Liver (tissue), 9 donors: ENCODE data around the gene NOS3. TPM values are rescaled to one million over a fixed set of nuclear protein-coding genes. Genes with fewer than 3 reads are reported as not detected.

Experiments
- DNase-seq: peaks from one replicate; pipeline ENCODE4 v3.0.0-alpha.2; 2017; ENCODE audit warnings: low spot score
- H3K27ac ChIP-seq, 2 donors: one replicate each; pipeline ENCODE4 v1.7.0; 2013; ENCODE audit warnings: inconsistent platforms in 2 of 2, low read length in 2 of 2, control low read depth in 1 of 2, low read depth in 1 of 2, mild to moderate bottlenecking in 1 of 2
- H3K27me3 ChIP-seq, 4 donors: one replicate each; pipeline versions ENCODE4 v1.6.1 to v1.7.0; 2013; ENCODE audit warnings: low read length in 3 of 4, inconsistent platforms in 1 of 4, mild to moderate bottlenecking in 1 of 4, moderate library complexity in 1 of 4; ENCODE audit not compliant: control insufficient read depth in 4 of 4, insufficient read depth in 4 of 4
- H3K36me3 ChIP-seq, 4 donors: one replicate each; pipeline versions ENCODE4 v1.6.1 to v1.7.0; 2013; ENCODE audit warnings: low read length in 3 of 4, mild to moderate bottlenecking in 3 of 4, low read depth in 1 of 4, moderate library complexity in 1 of 4; ENCODE audit not compliant: control insufficient read depth in 4 of 4, insufficient read depth in 3 of 4
- H3K4me1 ChIP-seq, 4 donors: one replicate each; pipeline versions ENCODE4 v1.6.1 to v1.7.0; 2013; ENCODE audit warnings: low read length in 3 of 4, mild to moderate bottlenecking in 3 of 4, moderate library complexity in 1 of 4; ENCODE audit not compliant: control insufficient read depth in 4 of 4, insufficient read depth in 4 of 4
- H3K4me3 ChIP-seq, 3 donors: one replicate each; pipeline versions ENCODE4 v1.6.1 to v1.7.0; 2013; ENCODE audit warnings: low read length in 3 of 3, control low read depth in 1 of 3, low read depth in 1 of 3, mild to moderate bottlenecking in 1 of 3
- H3K9ac ChIP-seq, 2 donors: one replicate each; pipeline ENCODE4 v1.7.0; 2013; ENCODE audit warnings: low read length in 2 of 2, mild to moderate bottlenecking in 2 of 2, moderate library complexity in 2 of 2, control low read depth in 1 of 2, low read depth in 1 of 2
- H3K9me3 ChIP-seq, 4 donors: one replicate each; pipeline versions ENCODE4 v1.6.1 to v1.7.0; 2013; ENCODE audit warnings: low read length in 3 of 4; ENCODE audit not compliant: control insufficient read depth in 4 of 4
- CTCF ChIP-seq: fragments of 150-350 bp; IDR thresholded peaks from 2 replicates; pipeline ENCODE4 v1.5.1; 2017; ENCODE audit warnings: improper control_type of control experiment, low read depth, low read length; ENCODE audit not compliant: missing input control
- EGR1 ChIP-seq, 2 donors: IDR thresholded peaks; 2 replicates each; pipeline ENCODE4 v1.6.1; 2016 to 2018; ENCODE audit warnings: antibody characterized with exemption in 2 of 2, low read depth in 2 of 2
- FOXA1 ChIP-seq: IDR thresholded peaks from 2 replicates; pipeline ENCODE4 v1.6.1; 2016; ENCODE audit warnings: antibody characterized with exemption
- GABPA ChIP-seq, 2 donors: IDR thresholded peaks in 1 of 2; conservative IDR thresholded peaks in 1 of 2; 2 replicates each; pipeline ENCODE4 v1.6.1; 2016; ENCODE audit warnings: antibody characterized with exemption in 2 of 2, mild to moderate bottlenecking in 1 of 2, moderate library complexity in 1 of 2
- HNF4A ChIP-seq, 2 donors: conservative IDR thresholded peaks; 2 replicates each; pipeline ENCODE4 v1.6.1; 2016; ENCODE audit warnings: antibody characterized with exemption in 2 of 2, mild to moderate bottlenecking in 2 of 2
- JUND ChIP-seq, 2 donors: IDR thresholded peaks; 2 replicates each; pipeline ENCODE4 v1.6.1; 2016; ENCODE audit warnings: antibody characterized with exemption in 2 of 2
- MAX ChIP-seq: IDR thresholded peaks from 2 replicates; pipeline ENCODE4 v1.6.1; 2016; ENCODE audit warnings: antibody characterized with exemption
- NR2F2 ChIP-seq: IDR thresholded peaks from 2 replicates; pipeline ENCODE4 v1.6.1; 2016; ENCODE audit warnings: antibody characterized with exemption
- REST ChIP-seq: IDR thresholded peaks from 2 replicates; pipeline ENCODE4 v1.6.1; 2016; ENCODE audit warnings: antibody characterized with exemption, mild to moderate bottlenecking
- SP1 ChIP-seq: IDR thresholded peaks from 2 replicates; pipeline ENCODE4 v1.6.1; 2018; ENCODE audit warnings: antibody characterized with exemption, mild to moderate bottlenecking
- TAF1 ChIP-seq: conservative IDR thresholded peaks from 2 replicates; pipeline ENCODE4 v1.6.1; 2016; ENCODE audit warnings: antibody characterized with exemption, mild to moderate bottlenecking
- YY1 ChIP-seq: IDR thresholded peaks from 2 replicates; pipeline ENCODE4 v1.6.1; 2016; ENCODE audit warnings: antibody characterized with exemption, mild to moderate bottlenecking
- ZBTB33 ChIP-seq: IDR thresholded peaks from 2 replicates; pipeline ENCODE4 v1.6.1; 2016; ENCODE audit warnings: antibody characterized with exemption
- WGBS: extraction: QIAGEN DNeasy Blood & Tissue Kit; methylation state at CpG from one replicate; pipeline ENCODE4 v1.1.7; 2013; 5-methylcytosine and 5-hydroxymethylcytosine counted together
- polyA plus RNA-seq, 2 donors: library from polyadenylated mRNA; stranded (reverse) in 1 of 2; unstranded in 1 of 2; fragments of 200-250 nt in 1 of 2; fragments of >200 nt in 1 of 2; fragmentation: Nextera tagmentation in 1 of 2; extraction: Ambion mirVana in 1 of 2; gene quantifications; one replicate each; pipeline versions ENCODE4 v1.2.1 to v1.2.3, GENCODE V29; 2013 to 2015
- total RNA-seq, 2 donors: library from RNA; depleted of rRNA; stranded (reverse); fragments of >200 nt; gene quantifications; one replicate each; pipeline ENCODE4 v1.2.3, GENCODE V29; 2014
- donor health status: healthy.
- donor health status: healthy.
- donor health status: healthy.
- donor health status: healthy.
- donor health status: healthy.

The NOS3 gene
- total and polyA plus RNA-seq, 4 donors, result 1.6 to 6.1 (median 5.1) TPM

- no peaks in the 10 kb centered on the region for H3K36me3 ChIP-seq
- peaks cover 2 to 32% (median 10%) of the 10 kb centered on the region in 4 donors for H3K4me1 ChIP-seq
- H3K27ac ChIP-seq, result no peak overlapping the region
Measured at GRCh38 chr7:151009327-151010036, 18.7 kb downstream of the NOS3 start.

More at GRCh38 chr7:151009327-151010036, 18.7 kb downstream of the NOS3 start:
- H3K4me3 ChIP-seq, result no peak overlapping the region
- no peak overlapping the region for H3K9ac ChIP-seq
- no peaks in the 10 kb centered on the region for H3K9me3 ChIP-seq
- DNase-seq, result no peak
- TF ChIP-seq CTCF (no peak), YY1 (no peak), HNF4A (conservative IDR thresholded peaks at IDR 0.05) (no peak), NR2F2 (no peak), FOXA1 (no peak), ZBTB33 (no peak), MAX (no peak), TAF1 (no peak), REST (no peak), SP1 (no peak), GABPA (IDR thresholded peaks at IDR 0.05 in 1 of 2, conservative IDR thresholded peaks at IDR 0.05 in 1 of 2) (no peak), EGR1 (IDR thresholded peaks at IDR 0.05; ENCODE audit: low read depth in 2 of 2) (no peak), JUND (IDR thresholded peaks at IDR 0.05) (no peak)
- WGBS, result 71% methylated on average over 22 of the region's 22 CpGs
- peaks cover 0 to 4% (median 0%) of the 10 kb centered on the region in 4 donors for H3K27me3 ChIP-seq
